SIG-M5 treated with dmso at 0.1 percent for 504 hours (cell line): Measurements from ENCODE around the gene TIMM44.
"Not testable (repeated sequence)": the region's sequence is repeated elsewhere in the genome, so short reads cannot be mapped to it uniquely, and the experiment has no call there.

Experiments
- DNase-seq: peaks from one replicate; lab custom pipeline; 2025; ENCODE audit not compliant: unreplicated experiment; lab: John Stamatoyannopoulos, UW

The TIMM44 gene

GRCh38 chr19:7953060-7953459 lies 9.6 kb upstream of the TIMM44 start:
- DNase-seq = no peak

DNA sequence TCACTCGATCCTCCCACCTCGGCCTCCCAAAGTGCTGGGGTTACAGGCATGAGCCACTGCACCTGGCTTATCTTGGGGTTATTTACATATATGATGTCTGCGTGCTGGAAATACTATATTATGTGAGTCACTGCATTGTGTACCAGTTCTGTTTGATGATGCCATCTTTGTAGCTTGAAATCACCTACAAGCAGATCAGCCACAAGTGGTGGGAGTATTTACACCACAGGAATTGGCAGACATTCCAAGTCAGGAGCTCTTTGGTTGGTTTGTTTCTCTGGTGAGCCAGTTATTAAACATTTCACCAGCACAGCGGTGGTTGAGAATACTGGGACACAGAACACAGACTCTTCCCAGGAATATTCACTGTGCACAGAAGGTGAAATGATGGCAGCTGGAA lies 4.5 kb upstream of the TIMM44 start:
- no peak for DNase-seq

GRCh38 chr19:7944177-7944761 lies 803 bp upstream of the TIMM44 start:
- peak; percentile 82 for DNase-seq

GRCh38 chr19:7942981-7943443 lies 454 bp downstream of the TIMM44 start:
- DNase-seq = no peak

DNA sequence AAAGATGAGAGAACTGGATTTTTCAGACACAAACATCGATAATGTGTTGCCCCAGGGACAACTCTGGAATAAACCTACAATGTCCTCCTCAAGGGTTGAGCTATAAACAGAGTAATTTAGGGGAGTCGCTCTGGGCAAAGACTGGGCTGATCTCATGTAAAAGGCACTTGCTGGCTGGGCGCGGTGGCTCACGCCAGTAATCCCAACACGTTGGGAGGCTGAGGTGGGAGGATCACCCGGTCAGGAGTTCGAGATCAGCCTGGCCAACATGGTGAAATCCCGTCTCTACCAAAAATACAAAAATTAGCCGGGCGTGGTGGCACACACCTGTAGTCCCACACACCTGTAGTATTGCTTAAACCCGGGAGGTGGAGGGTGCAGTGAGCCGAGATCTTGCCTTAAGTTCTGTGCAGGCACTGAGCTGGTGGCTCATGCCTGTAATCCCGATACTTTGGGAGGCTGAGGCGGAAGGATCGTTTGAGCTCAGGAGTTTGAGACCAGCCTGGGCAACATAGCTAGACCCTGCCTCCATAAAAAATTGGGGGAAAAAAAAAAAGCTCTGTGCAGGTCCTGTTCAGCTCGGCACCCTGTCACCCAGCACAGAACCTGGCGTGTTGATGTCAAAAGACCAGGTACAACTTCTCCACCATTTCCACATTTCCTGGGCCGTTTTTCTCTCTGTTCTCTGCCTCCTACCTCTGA lies 1.4 kb downstream of the TIMM44 start:
- DNase-seq = no peak

DNA sequence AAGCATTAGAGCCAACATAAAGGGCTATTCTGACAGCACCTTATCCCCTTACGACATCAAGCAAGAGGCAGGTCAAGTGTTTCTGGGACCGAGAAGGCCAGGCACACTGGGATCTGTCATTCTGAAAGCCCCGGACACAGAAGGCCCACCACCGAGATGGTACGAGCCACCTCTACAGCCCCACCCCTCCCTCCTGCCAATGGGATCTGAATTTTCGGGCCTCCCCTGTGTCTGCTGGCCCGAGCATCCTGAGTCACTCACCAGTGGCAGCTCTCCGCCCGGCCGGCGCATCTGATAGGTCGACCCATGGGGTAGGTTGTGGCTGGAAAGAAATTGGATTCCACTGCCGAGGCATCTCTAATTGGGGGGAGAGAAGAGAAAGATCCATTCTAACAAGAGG lies 2.6 kb downstream of the TIMM44 start:
- DNase-seq = no peak

GRCh38 chr19:7934766-7935165 lies 8.7 kb downstream of the TIMM44 start:
- no peak for DNase-seq

GRCh38 chr19:7933828-7934725 lies 9.4 kb downstream of the TIMM44 start:
- DNase-seq = no peak

- DNase-seq = no peak
Observed at GRCh38 chr19:7933411-7933810, 10.1 kb downstream of the TIMM44 start.

GRCh38 chr19:7932930-7933300 lies 10.6 kb downstream of the TIMM44 start:
- no peak for DNase-seq

DNA sequence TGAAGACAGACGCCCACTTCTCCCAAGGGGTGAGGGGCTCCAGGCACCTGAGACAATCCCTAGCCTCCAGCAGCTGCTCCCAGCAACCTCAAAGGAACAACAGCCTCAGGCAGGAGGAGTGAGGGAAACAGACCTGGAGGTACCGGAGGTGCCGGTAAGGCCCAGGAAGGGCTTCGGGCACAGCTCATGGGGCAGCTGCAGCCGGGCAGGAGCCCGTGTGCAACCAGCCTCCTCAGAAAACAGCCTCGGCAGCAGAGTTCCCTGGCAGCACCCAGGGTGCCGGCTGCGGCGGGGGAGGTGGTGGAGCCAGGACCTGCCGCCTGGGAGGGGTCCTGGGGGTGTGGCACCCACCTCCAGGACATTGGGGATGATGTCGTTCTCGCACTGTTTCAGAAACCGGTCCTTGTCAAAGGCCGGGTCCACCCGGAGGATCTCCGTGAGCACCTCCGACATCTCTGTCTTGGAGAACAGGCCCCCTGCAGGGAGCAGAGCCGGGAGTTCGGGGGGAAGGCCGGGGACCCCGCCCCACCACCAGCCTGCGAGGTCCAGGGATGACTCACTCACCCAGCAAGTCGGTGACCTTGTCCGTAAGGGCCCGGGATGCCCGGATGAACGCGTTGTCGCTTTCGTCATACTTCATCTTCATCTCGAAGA lies 11.1 kb downstream of the TIMM44 start:
- no peak for DNase-seq

DNA sequence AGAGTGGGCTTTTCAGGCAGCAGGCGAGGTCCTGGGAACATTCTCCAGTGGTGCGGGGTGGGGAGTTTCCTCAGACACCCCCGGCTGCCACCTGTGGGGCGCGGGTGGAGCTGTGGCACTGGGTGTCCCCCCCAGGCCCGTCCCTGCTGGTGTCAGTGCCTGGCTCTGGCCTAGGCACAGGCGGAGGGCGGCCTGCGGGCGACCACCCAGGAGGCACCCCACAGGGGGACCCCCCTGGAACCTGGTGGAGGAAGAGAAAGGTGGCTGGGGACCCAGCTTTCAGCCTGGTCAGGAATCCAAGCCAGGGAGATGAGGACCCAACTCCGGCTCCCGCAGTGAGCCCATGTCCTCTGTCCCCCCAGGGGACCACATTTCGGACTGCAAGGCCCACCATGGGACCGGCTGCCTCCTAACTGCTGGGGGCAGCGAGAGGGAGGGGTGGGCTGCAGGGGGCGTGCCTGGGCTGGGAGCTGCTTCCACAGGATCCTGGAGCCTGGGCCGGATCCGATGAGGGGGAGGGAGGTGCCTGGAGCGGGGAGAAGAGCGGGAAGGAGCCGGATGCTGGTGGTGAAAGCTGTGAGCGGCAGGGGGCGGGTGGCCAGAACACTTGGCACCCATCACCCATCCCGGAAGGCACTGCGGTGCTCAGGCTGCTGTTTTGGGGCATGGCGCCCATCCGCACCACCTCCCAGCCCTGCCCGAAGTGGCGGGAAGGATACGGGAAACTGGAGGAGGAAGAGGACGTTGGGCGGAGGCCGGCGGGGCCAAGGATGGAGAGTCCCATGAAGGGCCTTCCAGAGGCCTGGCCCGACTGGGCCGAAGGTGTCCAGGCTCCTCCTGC lies 12.0 kb downstream of the TIMM44 start:
- no peak for DNase-seq

DNA sequence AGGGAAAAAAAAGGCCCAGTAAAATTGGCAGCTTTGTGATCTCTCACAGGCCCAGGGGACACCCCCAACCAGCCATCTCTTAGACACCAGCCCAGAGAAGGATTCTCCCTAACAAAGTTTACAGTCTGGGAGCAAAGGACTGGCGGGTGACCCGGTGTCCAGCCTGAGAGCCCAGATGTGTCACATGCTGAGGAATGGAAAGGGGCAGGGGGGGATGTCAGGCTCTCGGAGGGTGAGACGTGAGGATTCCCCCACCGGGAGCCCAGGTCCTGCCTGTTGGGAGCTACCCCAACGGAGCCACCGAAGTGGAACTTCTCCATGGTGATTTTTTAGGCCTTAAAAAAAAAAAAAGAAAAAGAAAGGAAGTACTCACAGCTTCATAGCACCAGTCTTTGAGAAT lies 12.7 kb downstream of the TIMM44 start:
- DNase-seq = no peak

DNA sequence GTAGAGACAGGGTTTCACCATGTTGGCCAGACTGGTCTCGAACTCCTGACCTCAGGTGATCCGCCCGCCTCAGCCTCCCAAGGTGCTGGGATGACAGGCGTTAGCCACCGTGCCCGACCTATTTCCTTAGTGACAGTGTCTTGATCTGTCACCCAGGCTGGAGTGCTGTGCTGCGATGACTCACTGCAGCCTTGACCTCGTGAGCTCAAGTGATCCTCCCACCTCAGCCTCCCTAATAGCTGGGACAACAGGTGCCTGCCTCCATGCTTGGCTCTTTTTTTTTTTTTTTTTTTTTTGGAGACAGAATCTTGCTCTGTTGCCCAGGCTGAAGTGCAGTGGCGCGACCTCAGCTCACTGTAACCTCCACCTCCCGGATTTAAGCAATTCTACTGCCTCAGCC lies 13.4 kb downstream of the TIMM44 start:
- DNase-seq = not testable (repeated sequence)

GRCh38 chr19:7928741-7929701 lies 14.4 kb downstream of the TIMM44 start:
- peak; percentile 37 for DNase-seq

DNA sequence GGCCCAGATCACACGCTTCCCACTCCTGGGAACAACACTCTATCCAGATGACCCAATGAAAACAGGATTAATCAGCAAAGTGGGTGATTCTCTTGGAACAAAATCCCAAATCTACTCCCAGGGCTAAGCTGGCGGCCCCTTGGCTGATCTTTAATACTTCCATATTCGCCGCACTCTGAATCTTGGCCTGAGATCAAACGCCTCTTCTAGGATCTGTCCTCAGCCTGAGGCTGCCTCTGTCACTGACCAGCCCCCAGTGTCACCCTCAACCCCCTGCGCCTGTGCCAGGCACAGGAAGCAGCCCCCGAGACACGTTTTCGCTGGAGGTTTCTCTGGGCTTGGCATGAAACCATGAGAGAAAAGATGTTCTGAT lies 15.1 kb downstream of the TIMM44 start:
- no peak for DNase-seq

DNA sequence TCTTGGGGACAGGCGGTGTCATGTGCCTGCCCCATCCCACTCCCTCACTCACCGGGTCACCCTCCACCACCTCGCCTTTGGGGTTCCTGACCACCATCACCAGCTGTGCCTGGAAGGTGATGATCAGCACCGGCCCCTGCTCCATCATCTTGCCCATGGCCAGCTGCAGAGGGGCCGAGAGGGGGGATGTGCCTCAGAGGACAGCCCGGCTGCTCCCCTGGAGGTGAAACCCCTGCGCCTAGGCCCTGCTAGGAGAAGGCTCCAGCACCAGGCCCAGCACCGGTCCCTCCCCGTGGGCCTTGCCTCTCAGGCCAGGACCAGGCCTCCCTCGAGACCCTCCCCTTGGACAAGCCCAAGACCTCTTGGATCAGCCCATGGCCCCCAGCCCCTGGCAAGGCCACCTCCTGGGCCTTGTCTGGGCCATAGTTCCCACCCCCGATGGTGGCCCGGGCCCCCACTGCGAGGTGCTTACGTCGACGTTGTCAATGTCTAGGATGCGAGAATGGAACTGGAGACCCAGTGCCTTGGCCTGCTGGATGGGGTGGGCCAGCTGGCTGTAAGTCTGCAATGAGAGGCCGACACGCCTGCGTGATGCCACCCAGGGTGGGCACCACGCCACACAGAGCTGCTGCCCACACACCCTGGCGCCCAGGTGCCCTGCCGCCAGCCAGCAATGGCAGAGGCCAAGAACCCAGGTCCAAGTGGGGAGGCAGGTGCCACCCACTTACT lies 15.7 kb downstream of the TIMM44 start:
- DNase-seq = no peak

DNA sequence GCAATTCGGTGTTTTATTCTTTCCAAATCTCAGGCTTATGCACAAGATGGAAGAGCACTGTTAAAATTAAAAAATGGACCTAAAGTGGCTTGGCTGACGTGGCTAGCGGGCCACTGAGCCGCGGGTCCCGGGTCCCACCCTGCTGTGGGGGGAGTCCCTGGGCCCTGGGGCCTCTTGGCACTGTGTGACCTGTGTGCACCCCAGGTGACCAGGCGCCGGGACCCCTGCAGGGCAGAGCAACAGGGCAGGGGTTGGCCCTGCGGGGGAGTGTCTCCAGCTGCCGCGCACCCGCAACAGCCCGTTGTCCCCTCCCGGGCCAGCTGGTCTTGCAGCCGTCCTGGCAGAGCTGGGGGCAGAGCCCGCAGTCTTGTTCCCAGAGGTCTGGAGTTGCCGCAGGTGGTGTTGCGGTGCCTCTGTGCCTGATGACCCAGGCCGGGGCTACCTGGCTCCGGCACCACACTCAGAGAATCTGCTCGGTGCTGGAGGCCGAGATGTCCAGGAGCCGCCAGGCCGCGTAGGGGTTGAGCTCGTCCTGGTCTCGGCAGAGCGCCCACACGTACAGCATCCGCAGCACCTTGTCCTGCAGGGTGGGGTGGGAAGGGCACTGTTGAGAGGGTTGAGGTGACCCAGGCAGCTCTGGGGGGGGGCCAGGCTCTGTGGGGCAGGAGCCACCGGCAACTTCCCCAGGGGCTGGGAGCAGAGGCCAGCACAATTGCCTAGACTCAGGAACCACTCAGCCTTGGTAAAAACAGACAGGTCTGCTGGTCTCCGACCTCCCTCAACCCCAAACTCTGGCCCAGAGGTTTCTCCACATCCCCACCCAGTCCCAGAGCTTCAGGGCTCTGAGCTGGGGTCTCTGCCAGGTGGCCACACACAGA lies 16.5 kb downstream of the TIMM44 start:
- DNase-seq = no peak
